AG09319 (cell line): ENCODE measurements around the gene DCUN1D3.

ENCODE experiments used
- DNase-seq: peaks from one replicate; pipeline ENCODE4 v3.0.0-alpha.2; 2010; ENCODE audit warnings: low read depth; ENCODE audit errors: extremely low read depth
- CTCF ChIP-seq: IDR thresholded peaks from 2 replicates; pipeline ENCODE4 v1.5.1; 2011; ENCODE audit warnings: low read depth, mild to moderate bottlenecking, inconsistent platforms, low read length, moderate library complexity

The DCUN1D3 gene

GRCh38 chr16:20859699-20860098, 40.5 kb downstream of the DCUN1D3 start:
- DNase-seq = no peak
- no peak for TF ChIP-seq CTCF

- TF ChIP-seq CTCF = no peak
- DNase-seq = no peak
Observed at GRCh38 chr16:20859229-20859628, 40.9 kb downstream of the DCUN1D3 start.

GRCh38 chr16:20857281-20857680, 42.9 kb downstream of the DCUN1D3 start:
- no peak for TF ChIP-seq CTCF
- DNase-seq = no peak

GRCh38 chr16:20854963-20855362, 45.2 kb downstream of the DCUN1D3 start:
- DNase-seq = no peak
- TF ChIP-seq CTCF = no peak

- TF ChIP-seq CTCF = no peak
- no peak for DNase-seq
Observed at GRCh38 chr16:20853981-20854620, 46.1 kb downstream of the DCUN1D3 start.

GRCh38 chr16:20853143-20853542, 47.0 kb downstream of the DCUN1D3 start:
- TF ChIP-seq CTCF = no peak
- DNase-seq = no peak

- peak; percentile 84 for DNase-seq
- TF ChIP-seq CTCF = no peak; the same call in 1 of the 2 replicates
Observed at GRCh38 chr16:20851601-20852000, 48.6 kb downstream of the DCUN1D3 start.
